Neural cell (in vitro differentiated cells): ENCODE data around the gene HACD3. TPM values are rescaled to one million over a fixed set of nuclear protein-coding genes. Genes with fewer than 3 reads are reported as not detected.

ENCODE experiments used
- H2AFZ ChIP-seq: fragments of 200-600, 300-800 bp; sonication (generic), shearing (Covaris generic); 2 replicates; pipeline ENCODE4 v1.6.0; 2014; ENCODE audit warnings: low read depth, mild to moderate bottlenecking, antibody characterized with exemption, low read length, moderate library complexity
- H3F3A ChIP-seq: fragments of 200-600 bp; shearing (Covaris generic); 2 replicates; pipeline ENCODE4 v1.6.1; 2016; ENCODE audit warnings: mild to moderate bottlenecking, moderate library complexity, mixed read lengths, antibody characterized with exemption, low read length; ENCODE audit not compliant: insufficient read depth, poor library complexity, severe bottlenecking
- H3K27ac ChIP-seq: fragments of 200-600, 300-800 bp; sonication (generic), shearing (Covaris generic); 2 replicates; pipeline ENCODE4 v1.5.1; 2014; ENCODE audit warnings: mild to moderate bottlenecking, low read length, moderate library complexity
- H3K27me3 ChIP-seq: fragments of 300-800, 200-600 bp; sonication (generic), shearing (Covaris generic); 2 replicates; pipeline ENCODE4 v1.6.0; 2014; ENCODE audit warnings: mild to moderate bottlenecking, low read depth, low read length, moderate library complexity; ENCODE audit not compliant: insufficient read depth
- H3K36me3 ChIP-seq: fragments of 300-800, 200-600 bp; sonication (generic), shearing (Covaris generic); 2 replicates; pipeline ENCODE4 v1.5.1; 2014; ENCODE audit warnings: mild to moderate bottlenecking, antibody characterized with exemption, low read length, moderate library complexity; ENCODE audit not compliant: insufficient read depth
- H3K4me2 ChIP-seq: fragments of 300-800, 200-600 bp; sonication (generic), shearing (Covaris generic); 2 replicates; pipeline ENCODE4 v1.6.0; 2014; ENCODE audit warnings: mild to moderate bottlenecking, low read length
- H3K4me3 ChIP-seq: fragments of 300-800, 200-600 bp; sonication (generic), shearing (Covaris generic); 2 replicates; pipeline ENCODE4 v1.5.1; 2014; ENCODE audit warnings: mild to moderate bottlenecking, low read length, moderate library complexity
- H3K79me2 ChIP-seq: fragments of 200-600 bp; shearing (Covaris generic); replicated peaks from 2 replicates; pipeline ENCODE4 v1.6.0; 2014; ENCODE audit warnings: mild to moderate bottlenecking, low read length, moderate library complexity; ENCODE audit not compliant: insufficient read depth
- H3K9ac ChIP-seq: fragments of 300-800, 200-600 bp; sonication (generic), shearing (Covaris generic); 2 replicates; pipeline ENCODE4 v1.6.1; 2016; ENCODE audit warnings: mild to moderate bottlenecking, low read length, mixed read lengths
- H3K9me2 ChIP-seq: fragments of 200-600 bp; shearing (Covaris generic); 2 replicates; pipeline ENCODE4 v1.6.1; 2016; ENCODE audit warnings: mild to moderate bottlenecking, low read length, mixed read lengths; ENCODE audit not compliant: insufficient read depth
- H3K9me3 ChIP-seq: fragments of 200-600, 300-800 bp; sonication (generic), shearing (Covaris generic); 2 replicates; pipeline ENCODE4 v1.6.1; 2016; ENCODE audit warnings: mild to moderate bottlenecking, mixed run types, low read length, moderate library complexity, mixed read lengths
- H4K20me1 ChIP-seq: fragments of 200-600 bp; shearing (Covaris generic); 2 replicates; pipeline ENCODE4 v1.6.1; 2016; ENCODE audit warnings: mild to moderate bottlenecking, mixed run types; ENCODE audit not compliant: insufficient read depth
- CTCF ChIP-seq: fragments of 450-650 bp; IDR thresholded peaks from 2 replicates; pipeline ENCODE4 v1.5.1; 2014; ENCODE audit warnings: antibody characterized with exemption, mild to moderate bottlenecking, moderate library complexity; ENCODE audit not compliant: poor library complexity, severe bottlenecking
- EP300 ChIP-seq: fragments of 450-650 bp; conservative IDR thresholded peaks from 2 replicates; pipeline ENCODE4 v1.6.1; 2014; ENCODE audit warnings: antibody characterized with exemption, mild to moderate bottlenecking, moderate library complexity; ENCODE audit not compliant: poor library complexity, severe bottlenecking
- EZH2 ChIP-seq: fragments of 200-600, 300-800 bp; shearing (Covaris generic), sonication (generic); IDR thresholded peaks from 2 replicates; pipeline ENCODE4 v1.6.1; 2014; ENCODE audit warnings: antibody characterized with exemption, low read length, borderline replicate concordance, mild to moderate bottlenecking; ENCODE audit not compliant: insufficient read depth, poor library complexity, severe bottlenecking
- MXI1 ChIP-seq: fragments of 450-650 bp; conservative IDR thresholded peaks from 2 replicates; pipeline ENCODE4 v1.6.1; 2014; ENCODE audit warnings: antibody characterized with exemption, mild to moderate bottlenecking; ENCODE audit not compliant: poor library complexity, severe bottlenecking
- POLR2AphosphoS5 ChIP-seq: IDR thresholded peaks from 2 replicates; pipeline ENCODE4 v1.6.1; 2012
- RAD21 ChIP-seq: fragments of 450-650 bp; conservative IDR thresholded peaks from 2 replicates; pipeline ENCODE4 v1.6.1; 2014; ENCODE audit warnings: antibody characterized with exemption, mild to moderate bottlenecking, moderate library complexity
- REST ChIP-seq: IDR thresholded peaks from 2 replicates; pipeline ENCODE4 v1.6.1; 2012; ENCODE audit warnings: borderline replicate concordance
- SMC3 ChIP-seq: fragments of 450-650 bp; conservative IDR thresholded peaks from 2 replicates; pipeline ENCODE4 v1.6.1; 2014; ENCODE audit warnings: antibody characterized with exemption, mild to moderate bottlenecking, moderate library complexity; ENCODE audit not compliant: poor library complexity
- TAF1 ChIP-seq: IDR thresholded peaks from 2 replicates; pipeline ENCODE4 v1.6.1; 2012; ENCODE audit warnings: low read depth
- polyA plus RNA-seq: library from polyadenylated mRNA; depleted of rRNA; stranded (reverse); fragments of >200 nt; gene quantifications from 2 replicates; pipeline ENCODE4 v1.2.3, GENCODE V29; 2014

Gene HACD3
- polyA plus RNA-seq, 1 donor from 2014 or later: 177 TPM

- Histone ChIP-seq H3K9me3 (no peaks in the 10 kb centered on the region), H3K9me2 (no peaks in the 10 kb centered on the region), H3K9ac (no peak overlapping the region), H3K79me2 (no peaks in the 10 kb centered on the region), H3K27ac (no peak overlapping the region), H3K27me3 (no peaks in the 10 kb centered on the region), H3K4me3 (no peak overlapping the region), H3F3A (no peaks in the 10 kb centered on the region), H3K4me2 (no peak overlapping the region), H4K20me1 (no peaks in the 10 kb centered on the region), H2AFZ (no peak overlapping the region), H3K36me3 (peaks cover 5% of the 10 kb centered on the region)
- TF ChIP-seq TAF1 (no peak), EZH2 (no peak), EP300 (no peak), SMC3 (no peak), CTCF (no peak), REST (no peak), RAD21 (no peak), POLR2AphosphoS5 (no peak)
Measured at GRCh38 chr15:65598468-65598867, 68.2 kb downstream of the HACD3 start.

GRCh38 chr15:65599677-65600076 lies 69.4 kb downstream of the HACD3 start:
- Histone ChIP-seq H3K79me2 (no peaks in the 10 kb centered on the region), H2AFZ (no peak overlapping the region), H3K36me3 (peaks cover 5% of the 10 kb centered on the region), H3K9me3 (no peaks in the 10 kb centered on the region), H4K20me1 (no peaks in the 10 kb centered on the region), H3K4me2 (no peak overlapping the region), H3K27ac (no peak overlapping the region), H3F3A (no peaks in the 10 kb centered on the region), H3K9me2 (no peaks in the 10 kb centered on the region), H3K27me3 (no peaks in the 10 kb centered on the region), H3K9ac (no peak overlapping the region), H3K4me3 (no peak overlapping the region)
- no peak for TF ChIP-seq EZH2
- TF ChIP-seq RAD21: no peak

- peaks cover 4% of the 10 kb centered on the region for H3K79me2 ChIP-seq
- no peak overlapping the region for H3K9ac ChIP-seq
- no peak overlapping the region for H2AFZ ChIP-seq
- no peaks in the 10 kb centered on the region for H3K27me3 ChIP-seq
- H3K36me3 ChIP-seq: no peaks in the 10 kb centered on the region
- no peaks in the 10 kb centered on the region for H3K9me2 ChIP-seq
- no peaks in the 10 kb centered on the region for H3K9me3 ChIP-seq
- H4K20me1 ChIP-seq: no peaks in the 10 kb centered on the region
- TF ChIP-seq POLR2AphosphoS5 (no peak), EZH2 (no peak), SMC3 (no peak), RAD21 (no peak), REST (no peak), TAF1 (no peak), CTCF (no peak), MXI1 (no peak), EP300 (no peak)
- H3K4me2 ChIP-seq: no peak overlapping the region
- no peak overlapping the region for H3K4me3 ChIP-seq
- H3K27ac ChIP-seq: no peak overlapping the region
- no peaks in the 10 kb centered on the region for H3F3A ChIP-seq
Measured at GRCh38 chr15:65603134-65603533, 72.9 kb downstream of the HACD3 start.
